Measurements from ENCODE around the gene ACO2. TPM values are rescaled to one million over a fixed set of nuclear protein-coding genes. Genes with fewer than 3 reads are reported as not detected.

The ACO2 gene
- total RNA-seq, 1 experiment from 2014 or later, result 34.3 TPM

GRCh38 chr22:41523464-41524221 lies 54.7 kb downstream of the ACO2 start:
- DNase-seq (ENCODE audit: low spot score), result no peak

GRCh38 chr22:41524251-41524661 lies 55.3 kb downstream of the ACO2 start:
- no peak for DNase-seq (ENCODE audit: low spot score)

- DNase-seq (ENCODE audit: low spot score), result peak; percentile 12
Measured at GRCh38 chr22:41524809-41525449, 56.0 kb downstream of the ACO2 start.

- no peak for DNase-seq (ENCODE audit: low spot score)
Measured at GRCh38 chr22:41525450-41526225, 56.7 kb downstream of the ACO2 start.

GRCh38 chr22:41526226-41526829 lies 57.4 kb downstream of the ACO2 start:
- DNase-seq (ENCODE audit: low spot score), result no peak

- no peak for DNase-seq (ENCODE audit: low spot score)
Measured at GRCh38 chr22:41526830-41527799, 58.2 kb downstream of the ACO2 start.

- no peak for DNase-seq (ENCODE audit: low spot score)
Measured at GRCh38 chr22:41528132-41528766, 59.3 kb downstream of the ACO2 start.

- no peak for DNase-seq (ENCODE audit: low spot score)
Measured at GRCh38 chr22:41528938-41529561, 60.1 kb downstream of the ACO2 start.

GRCh38 chr22:41530890-41531714 lies 62.2 kb downstream of the ACO2 start:
- DNase-seq (ENCODE audit: low spot score), result no peak

- DNase-seq (ENCODE audit: low spot score), result no peak
Measured at GRCh38 chr22:41531715-41532477, 63.0 kb downstream of the ACO2 start.

GRCh38 chr22:41532908-41533825 lies 64.2 kb downstream of the ACO2 start:
- no peak for DNase-seq (ENCODE audit: low spot score)

- no peak for DNase-seq (ENCODE audit: low spot score)
Measured at GRCh38 chr22:41534219-41534618, 65.3 kb downstream of the ACO2 start.

GRCh38 chr22:41535244-41535643 lies 66.3 kb downstream of the ACO2 start:
- no peak for DNase-seq (ENCODE audit: low spot score)

- DNase-seq (ENCODE audit: low spot score), result no peak
Measured at GRCh38 chr22:41537203-41537602, 68.3 kb downstream of the ACO2 start.

- no peak for DNase-seq (ENCODE audit: low spot score)
Measured at GRCh38 chr22:41538583-41538982, 69.7 kb downstream of the ACO2 start.

GRCh38 chr22:41539146-41540005 lies 70.5 kb downstream of the ACO2 start:
- DNase-seq (ENCODE audit: low spot score), result no peak
